Measurements from ENCODE around the gene CCL28. TPM values are rescaled to one million over a fixed set of nuclear protein-coding genes. Genes with fewer than 3 reads are reported as not detected.

The CCL28 gene
- total and polyA plus RNA-seq, 4 donors = 3.5 to 7.7 (median 6.7) TPM

GRCh38 chr5:43358301-43358700 lies 53.9 kb downstream of the CCL28 start:
- H3K9me3 ChIP-seq (ENCODE audit: control insufficient read depth in 4 of 4, insufficient read depth in 3 of 4, low read length in 3 of 4) = peaks cover 0 to 12% (median 3%) of the 10 kb centered on the region in 4 donors
- no peaks in the 10 kb centered on the region for H3K27me3 ChIP-seq (ENCODE audit: control insufficient read depth in 3 of 3, insufficient read depth in 3 of 3, low read length in 2 of 3)
- peak in 1 of 3 donors; percentile 91 for DNase-seq
- no peak overlapping the region for H3K4me3 ChIP-seq
- peaks cover 0 to 28% (median 9%) of the 10 kb centered on the region in 5 donors for H3K4me1 ChIP-seq (ENCODE audit: control insufficient read depth in 5 of 5, insufficient read depth in 5 of 5, low read length in 5 of 5)
- no peaks in the 10 kb centered on the region for H3K36me3 ChIP-seq (ENCODE audit: control insufficient read depth in 4 of 4, insufficient read depth in 4 of 4, low read length in 4 of 4)
- no peak overlapping the region for H3K27ac ChIP-seq (ENCODE audit: low read depth in 1 of 2, low read length in 1 of 2)
- TF ChIP-seq CTCF (IDR thresholded peaks at IDR 0.05; ENCODE audit: control extremely low read depth, extremely low read depth) = no peak
- H3K9ac ChIP-seq (ENCODE audit: insufficient read depth in 1 of 2, low read length in 2 of 2) = no peak overlapping the region
- ATAC-seq (ENCODE audit: insufficient read depth, low FRiP score) = no peak
- WGBS, 2 donors = 38 to 66% methylated on average over 3 of the region's 3 CpGs

- Histone ChIP-seq H3K27ac (ENCODE audit: low read depth in 1 of 2, low read length in 1 of 2) (no peak overlapping the region), H3K9ac (ENCODE audit: insufficient read depth in 1 of 2, low read length in 2 of 2) (no peak overlapping the region), H3K4me3 (no peak overlapping the region), H3K4me1 (ENCODE audit: control insufficient read depth in 5 of 5, insufficient read depth in 5 of 5, low read length in 5 of 5) (peaks cover 0 to 32% (median 9%) of the 10 kb centered on the region in 5 donors), H3K27me3 (ENCODE audit: control insufficient read depth in 3 of 3, insufficient read depth in 3 of 3, low read length in 2 of 3) (no peaks in the 10 kb centered on the region), H3K36me3 (ENCODE audit: control insufficient read depth in 4 of 4, insufficient read depth in 4 of 4, low read length in 4 of 4) (no peaks in the 10 kb centered on the region), H3K9me3 (ENCODE audit: control insufficient read depth in 4 of 4, insufficient read depth in 3 of 4, low read length in 3 of 4) (peaks cover 0 to 12% (median 3%) of the 10 kb centered on the region in 4 donors)
- TF ChIP-seq CTCF (IDR thresholded peaks at IDR 0.05; ENCODE audit: control extremely low read depth, extremely low read depth) = no peak
- ATAC-seq (ENCODE audit: insufficient read depth, low FRiP score) = no peak
- 61 to 70% methylated on average over 3 of the region's 3 CpGs for WGBS, 2 donors
- DNase-seq = peak in 2 of 3 donors; percentile 61 to 91
Measured at GRCh38 chr5:43357878-43358281, 54.3 kb downstream of the CCL28 start.

DNA sequence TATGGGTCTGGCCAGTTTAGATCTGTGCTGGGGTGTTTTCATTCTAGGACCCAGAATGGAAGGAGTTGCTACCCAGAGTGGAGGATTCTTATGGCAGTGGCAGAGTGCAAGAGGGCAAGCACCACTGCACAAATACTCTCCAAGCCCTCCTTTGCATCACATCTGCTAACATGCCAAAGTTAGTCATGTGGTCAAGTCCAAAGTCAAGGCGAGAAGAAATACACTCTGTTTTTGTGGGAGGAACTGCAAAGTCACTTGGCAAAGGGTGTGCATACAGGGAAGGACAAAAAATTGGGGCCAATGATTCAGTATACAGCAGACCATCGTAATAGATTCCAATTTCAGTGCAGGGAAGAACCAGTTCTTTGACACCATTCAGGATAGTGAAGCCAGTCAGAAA lies 55.1 kb downstream of the CCL28 start:
- whole genome bisulfite sequencing, 2 donors = 59 to 86% methylated on average over 2 of the region's 2 CpGs
- DNase-seq = peak; percentile 12 to 75 (median 55)
- TF ChIP-seq CTCF (IDR thresholded peaks at IDR 0.05; ENCODE audit: control extremely low read depth, extremely low read depth) = no peak

DNA sequence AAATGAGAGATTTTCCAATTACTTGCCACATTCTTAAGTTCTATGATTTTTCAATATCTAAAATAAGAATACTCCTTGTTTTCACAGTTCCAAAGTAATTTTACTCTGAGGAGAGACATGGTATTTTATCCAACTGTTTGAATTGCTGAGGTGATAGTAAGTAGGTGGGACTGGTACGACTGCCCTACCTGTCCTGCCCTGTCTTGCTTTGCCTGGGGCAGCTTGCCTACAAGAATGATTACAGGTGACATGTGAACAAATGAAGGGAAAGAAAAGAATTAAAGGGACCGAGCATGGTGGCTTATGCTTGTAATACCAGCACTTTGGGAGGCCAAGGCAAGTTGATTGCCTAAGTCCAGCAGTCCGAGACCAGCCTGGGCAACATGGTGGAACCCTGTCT lies 57.4 kb downstream of the CCL28 start:
- DNase-seq (no peak), ATAC-seq (ENCODE audit: insufficient read depth, low FRiP score) (no peak)
- H3K27ac ChIP-seq (ENCODE audit: low read depth in 1 of 2, low read length in 1 of 2) = no peak overlapping the region
- no peak for TF ChIP-seq CTCF (IDR thresholded peaks at IDR 0.05; ENCODE audit: control extremely low read depth, extremely low read depth)
- H3K9ac ChIP-seq (ENCODE audit: insufficient read depth in 1 of 2, low read length in 2 of 2) = no peak overlapping the region
- peaks cover 0 to 3% (median 1%) of the 10 kb centered on the region in 4 donors for H3K9me3 ChIP-seq (ENCODE audit: control insufficient read depth in 4 of 4, insufficient read depth in 3 of 4, low read length in 3 of 4)
- H3K36me3 ChIP-seq (ENCODE audit: control insufficient read depth in 4 of 4, insufficient read depth in 4 of 4, low read length in 4 of 4) = no peaks in the 10 kb centered on the region
- H3K4me3 ChIP-seq = no peak overlapping the region
- peaks cover 0 to 43% (median 12%) of the 10 kb centered on the region in 5 donors for H3K4me1 ChIP-seq (ENCODE audit: control insufficient read depth in 5 of 5, insufficient read depth in 5 of 5, low read length in 5 of 5)
- no peaks in the 10 kb centered on the region for H3K27me3 ChIP-seq (ENCODE audit: control insufficient read depth in 3 of 3, insufficient read depth in 3 of 3, low read length in 2 of 3)
- WGBS, 2 donors = 91 to 93% methylated on average over 3 of the region's 3 CpGs

More for the DNA sequence above, 55.1 kb downstream of the CCL28 start:
- peaks cover 0 to 12% (median 3%) of the 10 kb centered on the region in 4 donors for H3K9me3 ChIP-seq (ENCODE audit: control insufficient read depth in 4 of 4, insufficient read depth in 3 of 4, low read length in 3 of 4)
- H3K27me3 ChIP-seq (ENCODE audit: control insufficient read depth in 3 of 3, insufficient read depth in 3 of 3, low read length in 2 of 3) = no peaks in the 10 kb centered on the region
- peaks cover 0 to 33% (median 9%) of the 10 kb centered on the region in 5 donors for H3K4me1 ChIP-seq (ENCODE audit: control insufficient read depth in 5 of 5, insufficient read depth in 5 of 5, low read length in 5 of 5)
- H3K36me3 ChIP-seq (ENCODE audit: control insufficient read depth in 4 of 4, insufficient read depth in 4 of 4, low read length in 4 of 4) = no peaks in the 10 kb centered on the region
- H3K9ac ChIP-seq (ENCODE audit: insufficient read depth in 1 of 2, low read length in 2 of 2) = no peak overlapping the region
- ATAC-seq (ENCODE audit: insufficient read depth, low FRiP score) = no peak
- no peak overlapping the region for H3K27ac ChIP-seq (ENCODE audit: low read depth in 1 of 2, low read length in 1 of 2)
- H3K4me3 ChIP-seq = no peak overlapping the region
